Activated CD4-positive, CD25-positive, alpha-beta regulatory T cell treated with anti-CD3 and anti-CD28 coated beads, Interleukin-2, amount 50 U/mL, for 16 hours (primary cell): ENCODE data around the gene GSG1L.
"Not testable (repeated sequence)": the region's sequence is repeated elsewhere in the genome, so short reads cannot be mapped to it uniquely, and the experiment has no call there.

ENCODE experiments used
- DNase-seq: peaks from one replicate; pipeline ENCODE4 v3.0.0-alpha.2; 2020; ENCODE audit warnings: low read depth, low spot score

Gene GSG1L

DNA sequence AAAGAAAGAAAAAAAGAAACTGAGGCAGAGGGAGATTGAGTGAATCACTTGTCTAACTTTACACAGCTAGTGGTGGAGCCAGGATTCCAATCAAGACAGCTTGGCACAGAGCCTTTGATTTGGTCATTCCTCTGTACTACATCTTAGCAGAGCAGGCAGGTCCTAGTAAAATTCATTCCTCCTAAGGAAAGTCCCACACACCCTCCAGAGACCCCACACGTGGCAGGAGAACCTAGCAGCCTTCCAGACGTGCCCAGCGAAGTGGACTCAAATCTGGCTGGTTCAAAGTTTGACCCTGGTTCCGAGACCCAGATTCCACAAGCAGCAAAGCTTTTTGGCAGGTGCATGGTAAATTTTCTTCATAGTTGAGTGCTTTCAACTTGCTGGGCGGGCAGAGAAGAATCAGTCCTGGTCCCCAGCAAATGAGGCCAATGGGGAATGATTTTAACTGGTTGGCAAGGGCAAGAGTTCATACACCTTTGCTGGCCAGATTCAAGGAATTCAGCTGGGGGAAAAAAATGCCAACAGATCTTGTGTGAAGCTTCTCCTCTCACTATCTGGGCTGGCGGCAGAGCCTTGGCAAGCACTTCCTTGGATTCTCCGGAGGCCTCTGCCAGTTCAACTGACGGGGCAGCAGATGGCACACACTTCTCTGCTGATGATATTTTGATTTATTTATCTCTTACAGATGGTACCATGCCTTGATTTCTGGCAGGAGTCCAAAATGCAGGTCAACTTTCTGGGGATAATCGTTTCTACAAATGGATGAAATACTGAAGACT is 82.4 kb downstream of the GSG1L start:
- DNase-seq = no peak

DNA sequence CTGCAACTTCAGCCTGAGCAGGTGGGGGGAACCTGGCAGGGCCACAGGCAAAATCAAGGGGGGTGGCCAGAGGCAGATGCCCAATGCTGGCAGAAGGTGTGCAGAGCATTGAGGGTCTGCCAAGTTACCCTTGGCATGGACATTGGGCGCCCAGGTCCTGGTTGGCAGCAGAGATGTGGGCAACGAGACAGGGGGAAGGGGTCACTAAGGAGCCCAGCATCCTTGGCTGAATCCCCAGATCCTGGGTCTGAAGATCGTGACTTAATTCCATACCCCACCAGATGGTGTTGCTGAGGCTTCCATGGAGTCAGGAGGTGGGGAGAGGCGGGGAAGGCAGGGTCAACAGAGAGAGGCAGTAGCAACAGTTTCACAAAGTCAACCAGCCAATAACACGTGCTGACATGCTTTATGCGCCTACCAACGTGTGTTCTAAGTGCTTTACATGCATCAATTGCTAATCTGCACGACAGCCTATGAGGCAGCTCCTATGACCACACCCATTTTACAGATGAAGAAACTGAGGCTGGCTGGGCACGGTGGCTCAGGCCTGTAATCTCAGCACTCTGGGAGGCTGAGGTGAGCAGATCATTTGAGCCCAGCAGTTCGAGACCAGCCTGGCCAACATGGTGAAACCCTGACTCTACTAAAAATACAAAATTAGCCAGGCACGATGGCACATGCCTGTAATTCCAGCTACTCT is 83.3 kb downstream of the GSG1L start:
- DNase-seq = no peak

DNA sequence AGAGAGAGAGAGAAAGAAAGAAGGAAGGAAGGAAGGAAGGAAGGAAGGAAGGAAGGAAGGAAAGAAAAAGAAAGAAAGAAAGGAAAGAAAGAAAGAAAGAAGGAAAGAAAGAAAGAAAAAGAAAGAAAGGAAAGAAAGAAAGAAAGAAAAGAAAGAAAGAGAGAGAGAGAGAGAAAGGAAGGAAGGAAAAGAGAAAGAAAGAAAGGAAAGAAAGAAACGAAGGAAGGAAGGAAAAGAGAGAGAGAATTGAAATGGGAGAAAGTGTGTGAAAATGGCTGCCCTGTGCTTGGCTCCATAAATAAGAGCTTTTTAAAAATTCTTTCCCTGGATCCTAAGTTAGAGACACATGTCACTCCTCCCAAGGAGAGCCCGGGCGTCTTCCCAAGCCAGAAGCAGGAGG is 83.8 kb downstream of the GSG1L start:
- DNase-seq = not testable (repeated sequence)

DNA sequence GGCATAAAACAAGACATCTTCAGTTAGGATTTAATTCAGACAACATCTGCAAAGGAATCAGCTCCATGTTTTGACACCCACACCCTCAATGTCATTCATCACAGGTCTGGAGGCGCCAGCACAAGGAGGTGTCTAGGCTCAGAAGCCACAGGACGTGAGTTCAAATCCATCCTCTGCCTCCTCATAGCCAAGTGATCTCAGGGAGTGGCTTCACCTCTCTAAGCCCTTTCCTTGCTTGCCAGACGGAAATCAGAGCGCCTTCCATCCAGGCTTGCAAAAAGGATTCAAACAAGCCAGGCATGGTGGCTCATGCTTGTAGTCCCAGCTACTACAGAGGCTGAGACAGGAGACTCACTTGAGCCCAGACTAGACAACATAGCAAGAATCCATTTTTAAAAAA is 84.6 kb downstream of the GSG1L start:
- no peak for DNase-seq

DNA sequence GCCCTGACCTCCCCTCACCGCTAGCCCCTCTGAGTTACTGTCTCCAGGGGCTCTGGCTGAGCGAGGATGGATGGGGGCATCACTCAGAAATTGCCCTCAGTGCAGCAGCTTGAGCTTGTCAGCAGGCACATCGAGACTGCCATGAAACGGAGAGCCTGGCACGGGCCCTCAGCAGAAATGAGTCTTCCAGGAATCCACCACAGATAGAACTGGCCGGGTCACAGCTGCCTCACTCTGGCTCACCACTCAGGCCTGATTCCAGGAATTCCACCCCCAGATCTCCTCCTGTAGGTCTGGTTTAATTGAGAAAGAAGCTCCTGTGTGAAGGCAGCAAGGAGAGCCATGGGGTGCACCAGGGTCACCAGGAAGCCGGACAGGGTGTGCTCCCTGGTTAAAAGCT is 85.5 kb downstream of the GSG1L start:
- no peak for DNase-seq

DNA sequence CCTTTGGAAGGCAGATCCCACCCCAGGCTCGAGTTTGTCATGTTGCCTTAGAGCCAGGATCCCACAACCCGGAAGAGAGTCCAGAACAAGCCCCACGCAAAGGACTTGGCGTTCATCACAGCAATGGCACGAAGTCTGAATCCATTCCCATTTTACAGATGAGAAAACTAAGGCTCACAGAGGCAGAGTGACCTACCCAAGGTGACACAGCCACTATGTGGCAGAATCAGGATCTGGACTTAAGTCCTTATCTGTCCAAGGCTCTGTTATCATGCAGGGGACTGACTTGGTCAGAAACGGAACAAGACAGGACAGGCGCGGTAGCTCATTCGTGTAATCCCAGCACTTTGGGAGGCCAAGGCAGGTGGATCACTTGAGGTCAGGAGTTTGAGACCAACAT is 86.5 kb downstream of the GSG1L start:
- DNase-seq = no peak

DNA sequence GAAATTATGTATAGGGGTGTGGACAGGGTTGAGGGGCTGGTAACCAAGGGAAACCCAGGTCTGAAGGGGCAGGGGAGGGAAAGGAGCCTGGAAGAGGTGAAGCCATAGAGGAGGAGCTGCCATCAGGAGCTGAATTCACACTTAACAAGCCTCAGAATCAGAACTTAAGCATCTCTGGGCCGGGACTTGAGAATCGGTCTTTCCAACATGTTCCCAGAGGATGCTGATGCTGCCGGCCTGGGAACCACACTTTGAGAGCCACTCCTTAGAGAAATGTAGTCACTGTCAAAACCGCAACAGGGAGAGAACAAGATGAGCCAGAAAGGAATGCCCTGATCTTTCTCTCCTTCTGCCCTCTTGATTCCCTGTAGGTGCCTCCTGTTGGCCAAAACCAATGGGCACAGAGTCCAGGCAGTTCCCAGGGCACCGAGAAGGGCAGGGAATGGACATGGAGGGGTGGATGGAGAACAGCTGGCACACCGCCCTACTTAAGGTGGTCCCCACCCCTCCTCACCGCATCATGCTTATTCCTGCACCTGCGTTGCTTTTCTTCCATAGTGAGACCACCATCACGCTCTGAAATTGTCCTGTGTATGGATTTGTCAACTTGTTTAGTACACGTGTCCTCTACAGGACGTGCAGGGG is 88.5 kb downstream of the GSG1L start:
- no peak for DNase-seq

DNA sequence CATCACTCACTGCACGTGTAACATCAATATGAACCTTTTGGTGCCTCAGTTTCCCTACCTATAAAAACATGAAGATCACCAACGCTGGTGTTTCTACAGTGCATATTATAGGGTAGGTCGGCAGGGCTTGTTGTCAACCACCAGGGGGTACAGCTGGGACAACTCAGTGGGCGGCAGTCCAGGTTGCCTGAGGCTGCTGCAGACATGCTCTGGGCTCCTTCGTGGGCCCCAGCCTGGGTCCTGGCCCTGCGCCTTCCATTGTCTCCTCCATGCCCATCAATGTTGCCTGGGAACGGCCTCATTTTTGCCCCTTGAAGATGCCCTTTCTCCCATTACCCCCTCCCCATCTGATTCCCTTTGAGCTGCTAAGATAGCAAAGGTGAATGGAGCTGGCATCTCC is 89.8 kb downstream of the GSG1L start:
- DNase-seq = no peak

DNA sequence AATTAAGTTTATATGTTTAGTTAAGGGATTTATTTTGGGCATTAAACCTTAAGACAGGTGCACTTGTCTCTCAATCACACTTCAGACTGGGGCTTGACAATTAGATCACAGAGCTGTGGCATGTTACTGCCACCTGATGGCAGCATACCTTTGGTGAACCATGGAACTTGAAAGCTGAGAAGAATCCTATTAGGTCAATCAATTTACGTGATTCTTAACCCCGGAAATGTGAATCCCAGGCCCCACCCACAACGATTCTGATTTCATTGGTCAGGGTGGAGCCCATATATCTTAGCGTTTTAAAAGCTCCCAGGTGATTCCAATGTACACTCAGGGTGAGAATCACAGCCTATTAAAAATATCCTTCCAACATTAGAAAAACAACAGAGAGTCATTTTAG is 91.0 kb downstream of the GSG1L start:
- DNase-seq = no peak

DNA sequence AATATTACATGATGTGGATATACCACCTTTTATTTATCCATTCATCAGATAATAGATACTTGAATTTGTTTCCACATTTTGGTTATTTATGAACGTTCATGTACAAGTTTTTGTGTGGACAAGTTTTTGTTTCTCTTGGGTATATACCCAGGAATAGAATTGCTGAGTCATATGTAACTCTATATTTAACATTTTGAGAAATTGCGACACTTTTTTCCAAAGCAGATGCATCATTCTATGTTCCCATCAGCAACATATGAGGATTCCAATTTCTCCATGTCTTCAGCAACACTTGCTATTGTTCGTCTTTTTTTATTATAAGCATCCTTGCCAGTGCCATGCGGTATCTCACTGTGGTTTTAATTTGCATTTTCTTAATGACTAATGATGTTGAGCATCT is 93.9 kb downstream of the GSG1L start:
- DNase-seq = no peak

DNA sequence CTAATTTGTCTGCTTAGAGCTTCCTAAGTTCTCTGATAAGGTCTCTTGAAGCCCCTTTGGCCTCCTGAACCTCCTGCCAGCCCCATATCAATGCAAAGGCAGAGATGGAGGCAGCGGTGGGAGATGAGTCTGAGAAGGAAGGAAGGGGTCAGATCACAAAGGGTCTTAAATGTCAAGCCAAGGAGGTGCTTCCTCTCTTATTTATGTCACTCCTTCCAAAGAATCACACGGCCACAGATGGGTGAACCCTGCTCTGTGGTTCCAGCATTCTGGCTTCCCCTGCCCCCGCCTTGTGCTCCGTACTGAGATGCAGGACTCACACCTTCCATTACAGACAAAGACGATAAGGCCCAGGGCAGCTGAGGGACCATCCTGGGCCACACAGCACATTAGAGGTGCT is 96.3 kb downstream of the GSG1L start:
- DNase-seq = no peak

DNA sequence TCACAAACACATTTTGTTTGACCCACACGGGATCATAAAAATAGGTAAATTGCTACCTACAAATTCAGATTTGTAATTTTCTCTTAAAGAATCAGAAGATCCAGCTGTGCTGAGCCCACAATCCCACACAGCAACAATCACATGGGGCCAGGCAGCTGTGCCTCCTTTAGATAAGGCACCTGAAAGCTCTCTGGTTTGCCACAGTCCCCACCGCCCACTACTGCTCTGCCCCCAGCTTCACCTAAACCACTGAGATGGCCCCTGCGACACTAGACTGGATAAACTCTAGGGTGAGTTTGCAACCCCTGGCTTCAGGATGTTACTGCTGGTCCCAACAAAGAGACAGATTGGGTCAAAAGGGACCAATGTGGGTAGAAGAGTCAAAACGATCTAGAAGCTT is 96.8 kb downstream of the GSG1L start:
- no peak for DNase-seq

DNA sequence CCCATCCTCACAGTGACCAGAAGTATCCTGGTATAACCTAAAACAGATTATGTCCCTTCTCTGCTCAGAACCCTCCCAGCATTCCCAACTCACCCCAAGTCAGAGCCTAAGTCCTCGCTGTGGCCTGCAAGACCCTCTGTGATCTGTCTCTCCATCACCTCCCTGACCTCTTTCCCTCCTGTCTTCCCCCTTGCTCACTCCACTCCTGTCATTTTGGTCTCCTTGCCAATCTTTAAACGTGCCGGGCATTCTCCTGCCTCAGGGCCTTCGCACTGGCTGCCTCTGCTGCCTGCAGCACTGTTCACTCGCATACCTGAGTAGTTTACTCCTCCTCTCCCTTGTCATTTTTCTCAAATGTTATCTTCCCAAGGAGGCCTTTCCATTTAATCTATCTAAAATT is 97.7 kb downstream of the GSG1L start:
- DNase-seq = no peak

DNA sequence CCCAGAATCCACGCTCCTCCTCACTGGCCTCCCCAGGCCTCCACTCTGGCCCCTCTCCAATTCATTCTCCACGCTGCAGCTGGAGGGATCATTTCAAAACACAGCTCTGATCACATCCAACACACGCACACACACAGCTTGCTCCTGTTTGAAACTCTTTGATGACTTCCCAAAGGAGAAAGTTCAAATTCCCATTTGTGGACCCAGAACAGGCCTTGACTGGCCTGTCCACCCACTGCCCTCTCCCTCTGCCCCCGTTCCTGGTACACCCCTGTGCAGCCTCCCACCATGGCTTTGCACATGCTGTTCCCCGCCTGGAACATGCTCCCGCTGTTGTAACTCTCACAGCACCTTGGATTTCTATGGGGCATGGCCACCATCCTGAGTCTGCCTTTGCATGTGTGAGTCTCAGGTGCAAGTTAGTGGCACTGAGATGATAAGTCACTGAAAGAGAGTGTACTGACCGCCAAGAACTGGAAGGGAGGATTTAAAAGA is 100.0 kb downstream of the GSG1L start:
- no peak for DNase-seq

DNA sequence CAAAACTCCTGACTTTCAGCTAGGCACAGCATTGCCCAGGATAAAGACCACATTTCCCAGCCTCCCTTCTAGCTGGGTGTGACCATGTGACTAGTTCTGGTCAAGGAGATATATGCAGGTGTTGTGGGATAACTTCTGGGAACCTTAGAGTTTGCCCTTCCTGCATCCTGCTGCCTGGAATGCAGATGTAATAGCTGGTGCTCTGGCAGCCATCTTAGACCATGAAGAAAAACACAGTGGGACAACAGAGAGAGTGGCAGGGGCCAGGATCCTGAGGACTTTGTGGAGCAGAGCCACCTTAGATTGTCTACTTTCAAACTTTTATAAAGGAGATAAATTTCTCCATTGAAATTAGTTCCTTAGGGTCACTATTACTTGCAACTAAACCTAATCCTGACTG is 101.3 kb downstream of the GSG1L start:
- no peak for DNase-seq

DNA sequence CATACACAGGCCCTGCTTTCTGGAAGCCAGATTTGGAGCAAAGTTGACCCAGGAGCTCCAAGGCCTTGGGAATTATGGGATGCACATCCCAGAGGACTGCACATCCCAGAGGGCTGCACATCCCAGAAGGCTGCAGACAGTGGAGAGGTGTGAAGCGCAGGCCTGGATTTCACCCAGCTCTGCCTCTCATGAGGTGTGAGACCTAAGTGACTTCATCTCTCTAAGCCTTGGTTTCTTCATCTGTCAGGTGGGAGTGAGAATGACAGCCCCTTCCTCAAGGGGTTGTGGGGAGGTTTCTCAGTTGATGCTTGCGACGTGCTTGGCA is 102.3 kb downstream of the GSG1L start:
- DNase-seq = no peak

DNA sequence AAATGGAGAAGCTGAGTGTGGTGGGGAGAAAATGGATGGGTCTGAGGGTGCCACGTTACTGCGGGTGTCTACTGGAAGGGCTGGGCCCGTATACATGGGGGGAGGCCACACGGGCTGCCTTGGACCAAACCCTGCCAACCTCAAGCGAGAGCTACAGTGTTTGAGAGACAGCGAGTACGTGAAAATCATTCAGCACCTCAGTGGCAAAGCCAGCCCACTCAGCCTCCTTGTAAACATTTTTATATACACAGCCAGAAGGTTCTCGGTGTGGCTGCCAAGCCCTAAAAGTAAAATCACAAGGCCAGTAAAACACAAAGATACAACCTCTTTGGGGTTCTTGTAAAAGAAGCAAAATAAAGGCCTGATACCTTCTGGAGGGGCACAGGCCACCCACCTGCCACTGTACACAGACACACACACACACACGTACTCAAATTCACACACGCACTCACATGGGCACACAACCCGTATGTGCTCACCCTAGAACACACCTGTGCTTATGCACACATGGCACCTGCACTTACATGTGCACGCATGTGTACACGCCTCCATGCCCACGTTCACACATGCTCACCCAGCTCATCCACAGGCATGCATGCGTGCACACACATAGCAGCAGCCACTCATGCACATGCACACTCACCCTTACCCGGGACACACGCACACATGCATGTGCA is 102.8 kb downstream of the GSG1L start:
- no peak for DNase-seq

DNA sequence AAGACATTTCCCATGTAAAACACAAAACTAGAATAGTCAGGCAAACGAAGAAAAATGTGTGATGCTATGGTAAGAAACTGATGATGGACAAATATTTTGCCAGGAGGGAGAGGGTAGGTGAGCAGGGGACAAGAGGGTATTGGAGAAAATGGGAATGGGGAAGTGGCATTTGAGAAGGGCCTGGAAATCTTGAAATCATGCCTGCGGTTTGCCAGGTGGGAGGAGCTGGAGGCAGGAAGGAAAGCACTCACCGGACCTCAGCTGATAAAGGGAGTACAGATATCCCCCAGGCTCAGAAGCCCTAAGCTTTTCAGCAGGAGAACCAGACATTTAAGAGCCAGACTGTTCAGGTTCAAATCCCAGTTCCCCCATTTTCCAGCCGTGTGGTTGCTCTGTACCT is 103.6 kb downstream of the GSG1L start:
- DNase-seq = no peak

DNA sequence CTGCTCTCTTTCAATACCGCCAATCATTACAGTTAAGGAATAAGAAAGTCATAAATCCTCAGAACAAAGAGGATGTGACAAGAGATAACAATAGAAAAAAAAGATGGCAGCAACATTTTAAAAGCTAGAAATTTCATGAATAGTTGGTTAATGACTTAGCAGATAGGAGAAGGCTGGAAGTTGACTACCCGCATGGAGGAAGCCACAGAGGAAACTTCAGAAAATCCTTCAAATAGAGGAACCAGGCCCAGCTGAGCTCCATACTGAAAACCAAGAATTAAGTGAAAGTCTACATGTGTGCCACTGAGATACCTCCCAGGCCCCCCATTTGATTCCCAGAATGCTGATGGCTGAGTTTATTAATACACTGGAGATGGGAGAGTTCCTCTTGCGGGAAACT is 109.3 kb downstream of the GSG1L start:
- no peak for DNase-seq

DNA sequence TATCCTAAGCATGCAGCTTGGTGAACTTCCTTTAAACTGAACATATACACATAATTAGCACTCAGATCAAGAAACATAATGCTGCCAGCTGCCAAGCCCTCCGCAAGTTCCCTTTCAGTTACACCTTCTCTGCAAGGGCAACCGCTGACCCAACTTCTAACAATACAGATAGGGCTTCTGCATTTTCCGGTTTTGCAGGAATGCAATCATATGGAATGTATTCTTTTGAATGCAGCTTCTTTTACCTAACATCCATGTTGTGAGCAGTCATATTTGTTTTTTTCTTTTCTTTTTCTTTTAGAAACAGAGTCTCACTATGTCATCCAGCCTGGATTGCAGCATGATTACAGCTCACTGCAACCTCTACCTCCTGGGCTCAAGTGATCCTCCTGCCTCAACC is 110.7 kb downstream of the GSG1L start:
- DNase-seq = no peak

DNA sequence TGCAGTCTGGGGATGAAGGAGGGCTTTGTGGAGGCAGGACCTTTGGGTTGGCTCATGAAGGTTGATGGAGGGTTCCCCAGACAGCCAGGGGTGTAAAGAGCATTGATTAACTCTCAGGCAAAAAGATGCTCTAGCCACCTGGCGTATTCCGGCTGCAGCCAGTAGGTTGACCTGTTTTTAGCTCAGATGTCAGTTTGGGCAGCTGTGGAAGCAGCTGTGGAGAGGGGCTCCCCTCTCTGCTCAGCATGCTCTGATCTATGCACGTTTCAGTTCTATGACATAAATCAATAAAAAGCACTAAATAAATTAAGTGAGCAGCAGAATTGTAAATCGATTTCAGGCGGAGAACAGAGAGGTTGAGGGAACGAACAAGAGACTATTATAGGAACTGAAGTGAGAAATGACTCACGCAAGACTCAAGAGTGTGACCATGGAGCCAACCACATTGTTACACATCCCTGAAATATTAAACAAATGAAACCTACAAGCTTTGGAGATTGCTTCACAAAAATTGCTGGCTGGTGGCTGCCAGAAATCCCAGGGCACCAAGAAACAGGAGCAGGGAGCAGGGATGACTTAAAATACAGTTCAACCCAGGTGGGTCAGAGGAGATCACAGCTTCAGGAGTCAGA is 111.9 kb downstream of the GSG1L start:
- DNase-seq = no peak
